ENCODE results near the gene CHST3.

The CHST3 gene

GRCh38 chr10:71964098-71964742, at the start of gene CHST3:
Gene CHST3 (plus strand): TSS chr10:71964395. CDS start chr10:72005843, 41,448 bp downstream.
- peak; percentile 28 for DNase-seq

- no peak for DNase-seq
Measured at GRCh38 chr10:71916827-71917226, 47.4 kb upstream of the CHST3 start.

GRCh38 chr10:71918992-71919391, 45.2 kb upstream of the CHST3 start:
- DNase-seq, result no peak

- DNase-seq, result peak; percentile 83
Measured at GRCh38 chr10:71919956-71920539, 44.1 kb upstream of the CHST3 start.

- peak; percentile 69 for DNase-seq
Measured at GRCh38 chr10:71920540-71921323, 43.5 kb upstream of the CHST3 start.

GRCh38 chr10:71921324-71922027, 42.7 kb upstream of the CHST3 start:
- DNase-seq, result peak; percentile 96

- DNase-seq, result no peak
Measured at GRCh38 chr10:71923138-71923692, 41.0 kb upstream of the CHST3 start.

- DNase-seq, result no peak
Measured at GRCh38 chr10:71924771-71925170, 39.4 kb upstream of the CHST3 start.

- no peak for DNase-seq
Measured at GRCh38 chr10:71927159-71927558, 37.0 kb upstream of the CHST3 start.

GRCh38 chr10:71927776-71928592, 36.2 kb upstream of the CHST3 start:
- DNase-seq, result no peak

GRCh38 chr10:71931295-71931694, 32.9 kb upstream of the CHST3 start:
- no peak for DNase-seq

- DNase-seq, result no peak
Measured at GRCh38 chr10:71933651-71934050, 30.5 kb upstream of the CHST3 start.

GRCh38 chr10:71938211-71938610, 26.0 kb upstream of the CHST3 start:
- no peak for DNase-seq

- no peak for DNase-seq
Measured at GRCh38 chr10:71939304-71939703, 24.9 kb upstream of the CHST3 start.

- DNase-seq, result no peak
Measured at GRCh38 chr10:71939861-71940474, 24.2 kb upstream of the CHST3 start.

- no peak for DNase-seq
Measured at GRCh38 chr10:71940752-71941151, 23.4 kb upstream of the CHST3 start.

- no peak for DNase-seq
Measured at GRCh38 chr10:71941318-71941717, 22.9 kb upstream of the CHST3 start.

- DNase-seq, result no peak
Measured at GRCh38 chr10:71945819-71946474, 18.2 kb upstream of the CHST3 start.

- DNase-seq, result no peak
Measured at GRCh38 chr10:71946700-71947099, 17.5 kb upstream of the CHST3 start.

GRCh38 chr10:71948496-71949067, 15.6 kb upstream of the CHST3 start:
- DNase-seq, result no peak

GRCh38 chr10:71950683-71951082, 13.5 kb upstream of the CHST3 start:
- no peak for DNase-seq
